ENCODE data around the gene GRK5.

The GRK5 gene

GRCh38 chr10:119408072-119408471 lies 200.7 kb downstream of the GRK5 start:
- DNase-seq: no peak

GRCh38 chr10:119408969-119409371 lies 201.6 kb downstream of the GRK5 start:
- DNase-seq: no peak

GRCh38 chr10:119409385-119409784 lies 202.0 kb downstream of the GRK5 start:
- DNase-seq: no peak

- peak; percentile 71 for DNase-seq
Measured at GRCh38 chr10:119409906-119410305, 202.5 kb downstream of the GRK5 start.

- DNase-seq: no peak
Measured at GRCh38 chr10:119410361-119411116, 203.2 kb downstream of the GRK5 start.

- DNase-seq: peak; percentile 77
Measured at GRCh38 chr10:119412244-119413092, 205.1 kb downstream of the GRK5 start.

GRCh38 chr10:119413093-119413453 lies 205.7 kb downstream of the GRK5 start:
- DNase-seq: peak; percentile 63

- DNase-seq: no peak
Measured at GRCh38 chr10:119413471-119414080, 206.2 kb downstream of the GRK5 start.

GRCh38 chr10:119414081-119414611 lies 206.8 kb downstream of the GRK5 start:
- peak; percentile 69 for DNase-seq

DNA sequence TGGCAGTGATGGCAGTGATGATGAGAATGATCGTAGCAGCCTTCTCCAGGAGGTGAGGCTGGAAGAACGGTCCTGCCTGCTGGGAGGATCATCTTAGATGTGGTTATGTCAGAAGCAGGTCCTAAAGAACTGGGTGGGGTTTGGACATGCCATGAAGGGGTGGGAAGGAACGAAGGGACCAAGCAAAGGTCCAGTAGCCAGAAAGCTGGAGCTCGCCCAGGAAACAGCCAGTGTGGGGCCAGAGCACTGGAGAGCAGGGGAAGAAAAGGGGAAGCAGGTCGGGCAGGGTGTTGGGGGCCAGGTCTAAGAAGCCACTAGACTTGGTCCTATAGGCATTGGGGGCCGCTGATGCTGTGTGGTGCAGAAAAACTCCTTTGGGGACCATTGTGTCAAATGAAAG lies 207.8 kb downstream of the GRK5 start:
- no peak for DNase-seq

DNA sequence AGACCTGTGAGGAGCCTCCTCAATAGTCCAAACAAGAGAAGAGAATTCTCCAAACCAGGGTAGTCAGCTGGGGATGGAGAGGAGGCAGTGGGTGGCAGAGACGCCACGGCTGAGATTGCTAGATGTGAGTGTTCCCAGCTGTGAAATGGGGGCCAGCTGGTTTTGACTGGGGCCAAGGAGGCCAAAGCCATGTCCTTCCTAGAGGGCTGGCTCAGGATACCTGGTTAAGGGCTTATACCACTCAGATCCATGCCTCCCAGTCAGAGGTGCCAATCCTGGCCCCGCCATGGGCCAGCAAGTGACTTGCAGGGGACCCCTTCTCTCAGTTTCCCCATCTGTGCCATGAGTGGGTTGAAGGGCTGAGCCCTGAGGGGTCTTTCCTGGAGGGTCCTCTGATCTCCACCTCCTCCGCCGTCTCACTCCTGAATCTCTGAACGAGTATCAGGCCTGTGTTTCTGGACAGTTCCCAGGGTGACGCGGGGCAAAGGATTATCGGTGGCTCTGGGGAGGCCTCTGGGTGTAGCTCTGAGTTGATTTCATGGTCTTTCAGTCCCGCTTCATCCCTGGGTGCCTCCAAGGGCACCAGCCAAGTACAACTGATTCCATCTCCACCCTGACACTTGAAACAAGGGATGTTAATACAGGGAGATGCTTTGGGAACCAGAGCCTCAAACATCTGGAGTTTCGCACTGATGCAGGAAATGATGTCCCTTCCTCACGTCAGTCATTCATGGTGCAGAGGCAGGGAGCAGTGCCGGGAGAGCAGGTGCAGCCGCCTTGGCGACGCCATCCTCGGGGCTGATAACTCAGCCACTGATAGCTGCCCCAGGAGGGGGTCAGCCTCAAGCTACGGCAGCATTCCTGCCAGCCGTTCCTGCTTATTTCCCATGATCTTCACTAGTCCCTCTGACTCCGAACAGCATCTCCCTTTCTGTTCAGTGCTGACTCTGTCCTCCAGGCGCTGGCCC lies 208.4 kb downstream of the GRK5 start:
- DNase-seq: no peak

DNA sequence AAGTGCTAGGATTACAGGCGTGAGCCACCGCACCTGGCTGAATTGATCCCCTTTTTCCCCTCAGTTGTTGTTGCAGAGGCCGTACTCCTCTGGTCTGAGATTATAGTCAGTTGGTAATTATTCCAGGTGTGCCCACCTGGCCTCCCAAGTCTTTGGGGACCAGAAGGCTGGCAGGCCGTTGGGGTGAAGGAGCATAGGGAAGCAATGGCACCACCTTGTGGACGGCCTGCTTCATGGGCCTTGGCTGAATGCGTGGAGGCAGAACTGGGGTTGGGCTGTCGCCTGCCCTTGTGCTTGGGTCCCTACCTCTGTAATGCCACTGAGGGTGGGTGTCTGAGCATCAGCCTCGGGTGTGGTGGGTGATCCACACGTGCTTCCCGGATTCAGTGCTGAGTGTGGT lies 209.5 kb downstream of the GRK5 start:
- no peak for DNase-seq

GRCh38 chr10:119417852-119418251 lies 210.5 kb downstream of the GRK5 start:
- no peak for DNase-seq

GRCh38 chr10:119418362-119418761 lies 211.0 kb downstream of the GRK5 start:
- no peak for DNase-seq

GRCh38 chr10:119419931-119420330 lies 212.6 kb downstream of the GRK5 start:
- no peak for DNase-seq

DNA sequence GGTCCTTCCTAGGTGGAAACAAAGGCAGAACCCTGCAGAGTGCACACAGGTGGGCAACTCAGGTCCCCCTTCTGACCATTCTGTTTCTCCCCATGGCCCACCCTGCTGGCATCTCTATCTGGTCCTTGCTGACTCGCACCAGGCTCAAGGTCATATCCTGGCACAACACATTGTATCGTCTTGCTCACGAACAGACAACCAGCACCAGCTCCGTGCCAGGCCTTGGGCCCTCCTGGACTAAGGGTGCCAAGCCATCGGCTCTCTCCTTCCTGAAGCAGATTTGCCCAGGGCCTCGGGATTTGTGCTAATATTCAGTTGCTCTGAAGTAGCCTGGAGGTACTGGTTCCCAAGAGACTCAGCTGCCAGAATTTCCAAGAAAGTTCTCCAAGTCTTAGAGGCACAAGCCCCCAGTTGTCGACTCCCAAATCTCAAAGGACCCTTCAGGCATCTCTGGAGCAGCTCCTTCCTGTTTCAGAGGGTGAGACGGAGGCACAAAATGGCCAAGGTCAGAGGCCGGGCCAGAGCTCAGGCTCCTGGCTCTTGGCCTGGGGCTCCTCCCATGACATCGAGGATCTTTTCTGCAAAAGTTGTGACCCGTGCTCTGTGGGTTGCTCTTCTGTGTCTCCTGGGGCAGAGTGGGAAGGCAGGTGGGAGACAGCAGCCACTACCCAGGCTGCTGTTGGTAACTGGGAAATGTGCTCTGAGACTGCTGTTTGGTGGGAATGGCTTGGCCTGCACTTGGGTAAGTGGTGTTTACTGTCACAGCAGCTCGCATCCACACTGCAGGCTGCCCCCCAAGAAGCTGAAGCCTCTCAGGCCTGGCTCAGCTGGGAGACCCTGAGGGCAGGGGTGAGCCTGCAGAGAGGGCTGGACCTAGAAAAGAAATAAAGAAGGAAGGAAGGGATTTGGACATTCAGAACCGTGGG lies 213.8 kb downstream of the GRK5 start:
- no peak for DNase-seq

DNA sequence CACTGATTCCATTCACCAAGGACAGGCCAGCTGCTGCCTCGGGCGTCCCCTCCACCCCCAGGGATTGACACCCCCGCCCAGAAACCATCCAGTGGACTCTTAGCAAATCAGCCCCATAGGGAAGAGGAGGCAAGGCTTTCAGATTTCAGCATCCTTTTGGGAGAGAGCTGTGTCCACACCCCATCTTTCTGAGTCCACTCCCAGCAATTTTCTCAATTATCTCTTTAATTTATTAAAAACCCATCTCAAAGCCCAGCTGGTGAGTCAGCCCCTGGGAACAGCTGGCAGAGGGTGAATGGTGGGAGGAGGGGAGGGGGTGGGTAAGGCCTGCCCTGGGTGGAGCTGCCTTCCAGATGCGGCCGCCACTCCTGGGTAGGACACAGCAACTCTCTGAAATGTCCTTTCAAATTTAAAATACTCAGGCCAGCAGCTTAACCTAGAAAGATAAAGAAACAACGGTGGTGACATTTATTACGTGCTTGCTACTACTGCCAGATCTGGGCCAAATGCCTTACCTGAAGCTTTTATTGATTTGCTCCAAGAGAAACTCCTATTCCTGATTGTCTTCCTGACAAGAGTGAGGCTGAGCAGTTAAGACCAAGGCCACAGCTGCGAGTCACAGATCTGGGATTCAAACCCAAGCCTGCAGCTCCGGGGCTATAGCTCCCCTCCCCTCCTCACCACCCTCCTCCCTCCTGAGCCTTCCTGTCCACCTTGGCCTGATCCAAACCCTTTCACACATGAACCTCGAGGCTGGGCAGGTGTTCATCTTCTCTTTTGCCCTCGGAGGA lies 214.7 kb downstream of the GRK5 start:
- no peak for DNase-seq

GRCh38 chr10:119422682-119423509 lies 215.5 kb downstream of the GRK5 start:
- DNase-seq: no peak
